CD8-positive, alpha-beta memory T cell (primary cell): ENCODE data around the gene VPS26C. TPM values are rescaled to one million over a fixed set of nuclear protein-coding genes. Genes with fewer than 3 reads are reported as not detected.

Experiments
- CTCF ChIA-PET: fragments of 350-600 bp; sonication (Branson Sonifier 250); formaldehyde crosslinking; loops from one replicate; lab custom pipeline; 2021; ENCODE audit warnings: antibody characterized with exemption; lab: Charles Lee
- POLR2A ChIA-PET: fragments of 350-600 bp; sonication (Branson Sonifier 250); formaldehyde crosslinking; loops from one replicate; lab custom pipeline; 2021; ENCODE audit warnings: antibody characterized with exemption; lab: Charles Lee
- DNase-seq, 5 donors: peaks; one replicate each; pipeline versions ENCODE4 v3.0.0 to v3.0.0-alpha.2; 2020 to 2022; ENCODE audit warnings: mixed read lengths in 1 of 5
- H3K27ac ChIP-seq: one replicate; pipeline ENCODE4 v1.7.0; 2013; ENCODE audit warnings: low read depth, mild to moderate bottlenecking, low read length, moderate library complexity
- H3K27me3 ChIP-seq: 2 replicates; pipeline ENCODE4 v1.7.0; 2013; ENCODE audit warnings: low read length, mild to moderate bottlenecking; ENCODE audit not compliant: insufficient read depth, poor library complexity, severe bottlenecking
- H3K36me3 ChIP-seq: 2 replicates; pipeline ENCODE4 v1.7.0; 2013; ENCODE audit warnings: mild to moderate bottlenecking, low read length, moderate library complexity; ENCODE audit not compliant: insufficient read depth
- H3K4me1 ChIP-seq: 2 replicates; pipeline ENCODE4 v1.7.0; 2013; ENCODE audit warnings: mild to moderate bottlenecking, low read length, moderate library complexity; ENCODE audit not compliant: insufficient read depth
- H3K4me3 ChIP-seq: 2 replicates; pipeline ENCODE4 v1.7.0; 2013; ENCODE audit warnings: mild to moderate bottlenecking, low read length
- H3K9me3 ChIP-seq: 2 replicates; pipeline ENCODE4 v1.7.0; 2013; ENCODE audit warnings: mild to moderate bottlenecking, low read length
- H3K27ac Mint-ChIP-seq, 8 donors: one replicate each; pipeline ENCODE4 v1.8.0; 2020 to 2021; ENCODE audit warnings: mixed read lengths in 8 of 8, mild to moderate bottlenecking in 6 of 8, inconsistent platforms in 3 of 8, moderate library complexity in 3 of 8
- H3K27me3 Mint-ChIP-seq, 2 donors: one replicate each; pipeline ENCODE4 v1.8.0; 2020 to 2021; ENCODE audit warnings: mixed read lengths in 2 of 2, mild to moderate bottlenecking in 1 of 2, moderate library complexity in 1 of 2
- H3K36me3 Mint-ChIP-seq, 3 donors: one replicate each; pipeline ENCODE4 v1.8.0; 2020 to 2021; ENCODE audit warnings: mixed read lengths in 3 of 3, inconsistent platforms in 1 of 3, mild to moderate bottlenecking in 1 of 3
- H3K4me1 Mint-ChIP-seq, 3 donors: one replicate each; pipeline ENCODE4 v1.8.0; 2020 to 2021; ENCODE audit warnings: mixed read lengths in 3 of 3, inconsistent platforms in 1 of 3, mild to moderate bottlenecking in 1 of 3
- H3K4me3 Mint-ChIP-seq, 7 donors: one replicate each; pipeline ENCODE4 v1.8.0; 2020 to 2021; ENCODE audit warnings: mixed read lengths in 7 of 7, mild to moderate bottlenecking in 6 of 7, moderate library complexity in 4 of 7, inconsistent platforms in 2 of 7
- H3K9me3 Mint-ChIP-seq, 5 donors: one replicate each; pipeline ENCODE4 v1.8.0; 2020 to 2022; ENCODE audit warnings: mixed read lengths in 5 of 5, mild to moderate bottlenecking in 3 of 5, moderate library complexity in 2 of 5, inconsistent platforms in 1 of 5
- polyA plus RNA-seq: library from polyadenylated mRNA; unstranded; fragments of 300-500 nt; fragmentation: Illumina TruSeq; gene quantifications from one replicate; pipeline ENCODE4 v1.2.3, GENCODE V29; 2021
- total RNA-seq, 2 experiments: library from RNA; stranded (reverse); gene quantifications; one replicate each; pipeline ENCODE4 v1.2.3, GENCODE V29; 2021

Gene VPS26C
- total and polyA plus RNA-seq, 3 experiments from 2014 or later: 59.1 to 82.0 (median 62.7) TPM

DNA sequence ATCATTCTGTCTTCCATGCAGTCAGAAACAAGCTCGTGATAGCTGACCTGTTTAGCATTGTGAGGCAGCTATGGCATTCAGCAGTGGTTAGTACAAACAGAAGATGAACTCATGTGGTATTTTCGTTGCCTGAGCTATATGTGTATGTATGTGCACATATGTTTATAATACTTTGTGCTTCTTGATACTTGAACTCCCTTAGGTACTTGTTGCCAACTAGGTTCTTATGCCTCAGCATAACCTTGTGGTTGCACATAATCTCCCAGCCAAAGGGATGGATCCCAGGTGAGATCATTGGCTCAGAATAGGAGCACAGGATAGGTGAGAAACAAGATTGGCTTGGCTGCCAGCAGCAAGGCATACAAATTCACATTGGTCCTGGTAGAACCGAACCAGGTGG lies 86.1 kb downstream of the VPS26C start:
- no peaks in the 10 kb centered on the region for H3K4me1 ChIP-seq
- ChIA-PET CTCF (no interaction called here), POLR2A (no interaction called here)
- H3K9me3 ChIP-seq: no peaks in the 10 kb centered on the region
- H3K4me3 ChIP-seq: no peak overlapping the region
- DNase-seq: no peak
- H3K27ac ChIP-seq: no peak overlapping the region
- Mint-ChIP-seq H3K4me3 (no peak overlapping the region), H3K27me3 (no peaks in the 10 kb centered on the region), H3K4me1 (peaks cover 0 to 4% (median 0%) of the 10 kb centered on the region in 3 donors), H3K27ac (peak overlapping the region in 5 of 8 donors; percentile 29 to 55 (median 44)), H3K36me3 (peaks cover 19 to 76% (median 35%) of the 10 kb centered on the region in 3 donors), H3K9me3 (peaks cover 2 to 5% (median 5%) of the 10 kb centered on the region in 5 donors)
- H3K36me3 ChIP-seq: peaks cover 36% of the 10 kb centered on the region
- no peaks in the 10 kb centered on the region for H3K27me3 ChIP-seq

DNA sequence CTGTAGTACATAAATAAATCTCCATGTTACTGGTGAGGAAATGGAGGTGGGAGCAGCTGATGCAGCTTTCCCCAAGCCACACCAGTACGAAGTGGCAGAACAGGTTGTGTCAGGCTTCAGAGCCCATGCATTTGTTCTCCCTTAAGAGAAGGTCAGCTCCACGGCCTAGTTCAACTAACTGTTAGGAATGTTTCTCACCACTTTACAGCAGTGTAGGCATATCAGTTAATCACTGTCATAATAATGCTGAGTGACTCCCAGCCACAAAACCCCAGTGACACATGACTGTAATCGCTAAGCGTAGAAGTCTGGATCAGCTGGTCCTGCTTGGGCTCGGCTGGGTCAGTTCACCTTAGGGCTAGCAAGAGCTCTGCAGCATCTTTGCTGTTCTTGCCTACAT lies 90.4 kb downstream of the VPS26C start:
- CTCF ChIA-PET: no interaction called here
- POLR2A ChIA-PET: no interaction called here

More for the DNA sequence above, 90.4 kb downstream of the VPS26C start:
- H3K36me3 ChIP-seq: peaks cover 48% of the 10 kb centered on the region
- H3K36me3 Mint-ChIP-seq: peaks cover 20 to 77% (median 41%) of the 10 kb centered on the region in 3 donors
- no peaks in the 10 kb centered on the region for H3K27me3 ChIP-seq
- H3K9me3 ChIP-seq: no peaks in the 10 kb centered on the region
- H3K4me1 Mint-ChIP-seq: peaks cover 0 to 2% (median 0%) of the 10 kb centered on the region in 3 donors
- peaks cover 2 to 5% (median 5%) of the 10 kb centered on the region in 5 donors for H3K9me3 Mint-ChIP-seq
- H3K4me3 ChIP-seq: no peak overlapping the region
- H3K4me1 ChIP-seq: no peaks in the 10 kb centered on the region
- no peak overlapping the region for H3K4me3 Mint-ChIP-seq
- H3K27me3 Mint-ChIP-seq: no peaks in the 10 kb centered on the region
- DNase-seq: no peak
- H3K27ac Mint-ChIP-seq: peak overlapping the region in 1 of 8 donors; percentile 23
- H3K27ac ChIP-seq: no peak overlapping the region

Other genes starting within 250 kb of the VPS26C start
- 10 to 100 TPM; 23.9 to 24.2 TPM for gene PIGP, start 194.3 kb downstream of the VPS26C start, total RNA-seq
- 36.6 TPM for gene PIGP, start 194.3 kb downstream of the VPS26C start, polyA plus RNA-seq
- gene TTC3, start 194.1 kb downstream of the VPS26C start, total RNA-seq: 10 to 100 TPM; 53.0 to 54.5 TPM
- 108 TPM for gene TTC3, start 194.1 kb downstream of the VPS26C start, polyA plus RNA-seq
- 10 to 100 TPM; 66.1 to 69.6 TPM for gene DYRK1A, start 99.4 kb upstream of the VPS26C start, total RNA-seq
- gene DYRK1A, start 99.4 kb upstream of the VPS26C start, polyA plus RNA-seq: 3.7 TPM